ENCODE data around the gene SDK1.

DNA sequence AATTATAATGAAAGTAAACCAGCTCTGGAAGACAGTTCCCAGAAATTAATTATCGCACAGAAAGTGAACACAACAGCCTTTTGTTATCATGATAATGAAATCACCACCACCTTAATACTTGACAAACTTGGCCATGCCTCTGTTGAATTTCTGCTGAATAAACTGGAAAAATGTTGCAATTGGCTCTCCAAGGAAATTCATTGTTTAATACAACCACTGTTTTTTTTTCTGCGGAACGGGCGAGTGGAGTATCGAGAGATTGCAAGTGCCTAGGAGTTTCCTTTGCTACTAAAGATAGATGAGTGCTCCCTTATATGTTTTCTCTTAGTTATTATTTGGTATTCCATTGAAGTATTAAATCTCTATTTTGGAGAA, 657.0 kb downstream of the SDK1 start:
- no peak for TF ChIP-seq POLR2A (IDR thresholded peaks at IDR 0.05; ENCODE audit: low read length)
- TF ChIP-seq GATA1 (IDR thresholded peaks at IDR 0.05; ENCODE audit: low read depth, low read length), result no peak
